H1 (cell line): ENCODE measurements around the gene NR4A1. TPM values are rescaled to one million over a fixed set of nuclear protein-coding genes. Genes with fewer than 3 reads are reported as not detected.

Experiments used
- E2F6 ChIP-seq: IDR thresholded peaks from 2 replicates; pipeline ENCODE4 v1.6.1; 2012; ENCODE audit warnings: inconsistent platforms
- SIRT6 ChIP-seq: IDR thresholded peaks from one replicate; pipeline ENCODE4 v1.7.1; 2012; ENCODE audit warnings: low read length, inconsistent platforms
- polyA plus RNA-seq, 7 experiments: library from polyadenylated mRNA; depleted of rRNA in 3 of 7; stranded (reverse) in 5 of 7; unstranded in 2 of 7; fragments of >200 nt in 5 of 7; fragments of 200-250 nt in 2 of 7; gene quantifications; 1 replicate in 5 of 7; 2 replicates in 1 of 7; 4 replicates in 1 of 7; pipeline versions ENCODE4 v1.2.1 to v1.2.3, GENCODE V29; 2011 to 2013; ENCODE audit warnings: missing spikeins in 2 of 7, mixed read lengths in 2 of 7
- total RNA-seq: library from RNA; stranded (reverse); fragmentation: NEBNext Ultra II Directional; extraction: Animal tissue kit (Norgen Biotek cat#: 25700); gene quantifications from 2 replicates; pipeline ENCODE4 v1.2.1, GENCODE V29; 2021

Gene NR4A1
- total and polyA plus RNA-seq, 2 of the 8 experiments (the other 6 are each of a cell fraction or from before 2014, with no cell fraction given) = 18.7 to 23.3 TPM

GRCh38 chr12:52082669-52082987 is 31.4 kb downstream of the NR4A1 start (continued):
- TF ChIP-seq E2F6 (no peak), SIRT6 (no peak)
